ENCODE results near the gene HELQ. TPM values are rescaled to one million over a fixed set of nuclear protein-coding genes. Genes with fewer than 3 reads are reported as not detected.

HELQ gene
- total RNA-seq, 1 experiment from 2014 or later = 14.6 TPM

DNA sequence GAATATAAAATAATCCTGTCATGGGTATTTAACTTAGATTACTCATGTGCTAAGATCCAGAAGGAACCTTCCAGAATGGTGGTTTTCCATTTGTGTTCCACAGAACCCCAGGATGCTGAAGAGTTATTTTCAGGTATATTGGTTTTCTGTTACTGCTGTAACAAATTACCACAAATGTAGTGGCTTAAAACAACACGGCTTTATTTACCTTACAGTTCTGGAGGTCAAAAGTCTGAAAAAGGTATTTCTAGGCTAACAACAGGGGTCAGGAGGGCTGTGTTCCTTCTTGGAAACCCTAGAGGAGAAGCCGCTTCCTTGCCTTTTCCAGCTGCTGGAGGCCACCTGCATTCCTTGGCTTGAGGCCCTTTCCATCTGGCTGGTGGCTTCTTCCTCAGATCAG lies 63.1 kb downstream of the HELQ start:
- no peaks in the 10 kb centered on the region for H3K27me3 ChIP-seq (ENCODE audit: insufficient read depth, low read length)
- H3K9ac ChIP-seq (ENCODE audit: low read length) = no peak overlapping the region
- no peak overlapping the region for H3K4me3 ChIP-seq (replicated peaks in 1 of 2; ENCODE audit: low read depth in 1 of 2, low read length in 2 of 2)
- no peak overlapping the region for H3K4me2 ChIP-seq (ENCODE audit: low read length)
- intact Hi-C loops (cut with micrococcal nuclease) = no loop called here
- ChIA-PET POLR2A (no interaction called here), CTCF (no interaction called here), RAD21 (ENCODE audit: low non-redundant PET in 1 of 2, low total read pairs in 2 of 2, uncharacterized antibody in 2 of 2, unreplicated experiment in 2 of 2) (no interaction called here)
- H3K79me2 ChIP-seq (ENCODE audit: insufficient read depth, low read length) = no peaks in the 10 kb centered on the region
- H4K20me1 ChIP-seq (ENCODE audit: insufficient read depth) = no peaks in the 10 kb centered on the region
- H3K4me1 ChIP-seq (ENCODE audit: control insufficient read depth in 1 of 2, insufficient read depth in 2 of 2, low read length in 2 of 2) = no peaks in the 10 kb centered on the region
- H3K9me2 ChIP-seq (ENCODE audit: insufficient read depth) = no peaks in the 10 kb centered on the region
- no peaks in the 10 kb centered on the region for H3K9me3 ChIP-seq (ENCODE audit: control insufficient read depth in 1 of 2, insufficient read depth in 1 of 2, low read depth in 1 of 2, low read length in 2 of 2)
- ATAC-seq (no peak), DNase-seq (ENCODE audit: low read depth, low spot score) (no peak)
- no TSS peak for BruUV-seq (replicated peaks)
- H3K27ac ChIP-seq (ENCODE audit: low read depth, low read length) = no peak overlapping the region
- no peak overlapping the region for H2AFZ ChIP-seq (ENCODE audit: low read depth, low read length, poor library complexity, severe bottlenecking)
- H3K36me3 ChIP-seq (ENCODE audit: control insufficient read depth in 1 of 2, insufficient read depth in 2 of 2, low read length in 2 of 2) = no peaks in the 10 kb centered on the region
- TF ChIP-seq, protein P1, sequence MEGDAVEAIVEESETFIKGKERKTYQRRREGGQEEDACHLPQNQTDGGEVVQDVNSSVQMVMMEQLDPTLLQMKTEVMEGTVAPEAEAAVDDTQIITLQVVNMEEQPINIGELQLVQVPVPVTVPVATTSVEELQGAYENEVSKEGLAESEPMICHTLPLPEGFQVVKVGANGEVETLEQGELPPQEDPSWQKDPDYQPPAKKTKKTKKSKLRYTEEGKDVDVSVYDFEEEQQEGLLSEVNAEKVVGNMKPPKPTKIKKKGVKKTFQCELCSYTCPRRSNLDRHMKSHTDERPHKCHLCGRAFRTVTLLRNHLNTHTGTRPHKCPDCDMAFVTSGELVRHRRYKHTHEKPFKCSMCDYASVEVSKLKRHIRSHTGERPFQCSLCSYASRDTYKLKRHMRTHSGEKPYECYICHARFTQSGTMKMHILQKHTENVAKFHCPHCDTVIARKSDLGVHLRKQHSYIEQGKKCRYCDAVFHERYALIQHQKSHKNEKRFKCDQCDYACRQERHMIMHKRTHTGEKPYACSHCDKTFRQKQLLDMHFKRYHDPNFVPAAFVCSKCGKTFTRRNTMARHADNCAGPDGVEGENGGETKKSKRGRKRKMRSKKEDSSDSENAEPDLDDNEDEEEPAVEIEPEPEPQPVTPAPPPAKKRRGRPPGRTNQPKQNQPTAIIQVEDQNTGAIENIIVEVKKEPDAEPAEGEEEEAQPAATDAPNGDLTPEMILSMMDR (IDR thresholded peaks at IDR 0.05 in 2 of 3, conservative IDR thresholded peaks at IDR 0.05 in 1 of 3; ENCODE audit: borderline replicate concordance in 1 of 3, insufficient read depth in 1 of 3, low read depth in 2 of 3, low read length in 2 of 3) = no peak
- TF ChIP-seq ZNF274 (IDR thresholded peaks at IDR 0.05; ENCODE audit: low read depth, low read length) = no peak
- no peak for TF ChIP-seq ZFX (IDR thresholded peaks at IDR 0.05)
- TF ChIP-seq YY1 (IDR thresholded peaks at IDR 0.05; ENCODE audit: extremely low read depth, insufficient replicate concordance, low read depth, low read length) = no peak
- no peak for TF ChIP-seq JUND (IDR thresholded peaks at IDR 0.05)
- no peak for TF ChIP-seq SRF (IDR thresholded peaks at IDR 0.05; ENCODE audit: low read depth)
- no peak for TF ChIP-seq CEBPB (IDR thresholded peaks at IDR 0.05; ENCODE audit: low read depth)
- no peak for TF ChIP-seq CBX3 (IDR thresholded peaks at IDR 0.05; ENCODE audit: low read depth)
- TF ChIP-seq, protein P2, sequence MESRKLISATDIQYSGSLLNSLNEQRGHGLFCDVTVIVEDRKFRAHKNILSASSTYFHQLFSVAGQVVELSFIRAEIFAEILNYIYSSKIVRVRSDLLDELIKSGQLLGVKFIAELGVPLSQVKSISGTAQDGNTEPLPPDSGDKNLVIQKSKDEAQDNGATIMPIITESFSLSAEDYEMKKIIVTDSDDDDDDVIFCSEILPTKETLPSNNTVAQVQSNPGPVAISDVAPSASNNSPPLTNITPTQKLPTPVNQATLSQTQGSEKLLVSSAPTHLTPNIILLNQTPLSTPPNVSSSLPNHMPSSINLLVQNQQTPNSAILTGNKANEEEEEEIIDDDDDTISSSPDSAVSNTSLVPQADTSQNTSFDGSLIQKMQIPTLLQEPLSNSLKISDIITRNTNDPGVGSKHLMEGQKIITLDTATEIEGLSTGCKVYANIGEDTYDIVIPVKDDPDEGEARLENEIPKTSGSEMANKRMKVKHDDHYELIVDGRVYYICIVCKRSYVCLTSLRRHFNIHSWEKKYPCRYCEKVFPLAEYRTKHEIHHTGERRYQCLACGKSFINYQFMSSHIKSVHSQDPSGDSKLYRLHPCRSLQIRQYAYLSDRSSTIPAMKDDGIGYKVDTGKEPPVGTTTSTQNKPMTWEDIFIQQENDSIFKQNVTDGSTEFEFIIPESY (IDR thresholded peaks at IDR 0.05; ENCODE audit: extremely low read depth, insufficient replicate concordance, low read length) = no peak
- TF ChIP-seq POLR2A (IDR thresholded peaks at IDR 0.05; ENCODE audit: borderline replicate concordance, extremely low read depth, insufficient read depth, insufficient read length) = no peak
- TF ChIP-seq FOSL1 (IDR thresholded peaks at IDR 0.05; ENCODE audit: low read depth) = no peak
- no peak for TF ChIP-seq SP1 (IDR thresholded peaks at IDR 0.05; ENCODE audit: low read depth)

Measured in HCT116 (cell line).